ENCODE results near the gene TBRG4.

Gene TBRG4

GRCh38 chr7:45092100-45092930, 19.2 kb downstream of the TBRG4 start:
- no peak for DNase-seq (ENCODE audit: extremely low read depth in 1 of 2, low read depth in 1 of 2)

DNA sequence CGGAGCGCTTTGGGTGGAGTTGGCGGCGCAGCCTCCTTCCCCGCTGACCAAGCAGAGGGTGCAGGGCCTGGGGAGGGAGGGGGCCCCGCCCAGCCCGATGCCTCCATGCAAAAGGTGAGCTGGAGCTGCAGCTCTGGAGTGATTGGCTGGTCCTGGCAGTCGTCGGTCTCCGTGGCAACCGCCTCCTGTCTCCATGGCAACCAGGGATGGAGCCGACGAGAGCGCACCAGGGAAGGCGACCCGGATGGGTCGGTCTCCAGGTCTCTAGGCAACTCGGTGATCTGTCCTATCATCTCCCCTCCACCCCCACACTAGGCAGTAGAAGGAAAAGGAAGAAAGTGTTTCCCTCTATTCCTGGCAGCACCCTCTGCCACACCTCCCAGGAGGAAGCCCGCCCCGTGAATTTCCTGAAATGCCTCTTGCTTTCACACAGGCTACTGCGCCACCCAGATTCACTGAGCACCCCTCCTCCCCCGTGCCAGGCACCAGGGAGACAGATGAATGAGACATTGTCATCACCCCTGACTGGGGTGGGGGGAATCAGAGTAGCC, 22.1 kb downstream of the TBRG4 start:
- DNase-seq (ENCODE audit: extremely low read depth in 1 of 2, low read depth in 1 of 2) = peak; percentile 33 to 65

- no peak for DNase-seq (ENCODE audit: extremely low read depth in 1 of 2, low read depth in 1 of 2)
Observed at GRCh38 chr7:45088821-45089340, 22.6 kb downstream of the TBRG4 start, which contains the start of gene NACAD. Gene NACAD, minus strand, starts transcription at chr7:45088969. Its CDS starts 75 bp downstream, at chr7:45088894.

GRCh38 chr7:45088146-45088701, 23.3 kb downstream of the TBRG4 start:
- DNase-seq (ENCODE audit: extremely low read depth in 1 of 2, low read depth in 1 of 2) = no peak

GRCh38 chr7:45087301-45088145, 24.0 kb downstream of the TBRG4 start:
- DNase-seq (ENCODE audit: extremely low read depth in 1 of 2, low read depth in 1 of 2) = no peak

DNA sequence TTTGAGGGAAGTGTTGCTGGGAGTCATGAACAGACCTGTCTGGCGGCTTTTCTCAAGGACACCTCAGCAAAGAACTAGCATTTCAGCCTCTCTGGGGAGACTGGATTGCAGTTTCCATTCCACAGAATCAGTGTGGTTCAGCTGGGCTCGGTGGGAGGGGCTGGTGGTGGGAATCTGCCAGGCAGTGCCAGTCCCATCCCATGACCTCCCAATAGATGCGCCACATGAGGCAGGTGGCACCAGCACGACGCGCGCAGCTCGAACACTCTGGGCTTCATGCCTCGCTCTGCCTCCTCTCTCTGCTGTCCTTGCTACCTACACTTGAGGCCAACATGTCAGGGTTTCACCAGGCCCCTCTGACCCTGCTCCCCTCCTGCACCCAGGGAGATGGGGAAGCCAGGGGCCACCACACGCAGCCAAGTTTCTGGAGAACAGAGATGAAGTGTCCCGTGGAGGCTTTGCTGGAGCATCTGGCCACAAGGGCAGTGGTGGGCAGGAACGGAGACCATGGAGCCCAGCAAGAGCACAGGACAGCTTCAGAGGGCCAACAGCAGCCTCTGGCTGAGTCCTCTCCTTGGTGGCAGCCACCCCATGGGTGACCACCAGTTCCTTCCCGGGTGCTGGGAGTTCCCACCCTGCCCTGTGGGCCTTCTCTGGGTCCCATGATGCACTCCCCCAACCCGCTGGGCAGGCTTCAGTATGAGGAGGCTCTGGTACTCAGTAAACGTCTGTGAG, 25.0 kb downstream of the TBRG4 start:
- no peak for DNase-seq (ENCODE audit: extremely low read depth in 1 of 2, low read depth in 1 of 2)

GRCh38 chr7:45085619-45086200, 25.8 kb downstream of the TBRG4 start:
- DNase-seq (ENCODE audit: extremely low read depth in 1 of 2, low read depth in 1 of 2) = no peak

DNA sequence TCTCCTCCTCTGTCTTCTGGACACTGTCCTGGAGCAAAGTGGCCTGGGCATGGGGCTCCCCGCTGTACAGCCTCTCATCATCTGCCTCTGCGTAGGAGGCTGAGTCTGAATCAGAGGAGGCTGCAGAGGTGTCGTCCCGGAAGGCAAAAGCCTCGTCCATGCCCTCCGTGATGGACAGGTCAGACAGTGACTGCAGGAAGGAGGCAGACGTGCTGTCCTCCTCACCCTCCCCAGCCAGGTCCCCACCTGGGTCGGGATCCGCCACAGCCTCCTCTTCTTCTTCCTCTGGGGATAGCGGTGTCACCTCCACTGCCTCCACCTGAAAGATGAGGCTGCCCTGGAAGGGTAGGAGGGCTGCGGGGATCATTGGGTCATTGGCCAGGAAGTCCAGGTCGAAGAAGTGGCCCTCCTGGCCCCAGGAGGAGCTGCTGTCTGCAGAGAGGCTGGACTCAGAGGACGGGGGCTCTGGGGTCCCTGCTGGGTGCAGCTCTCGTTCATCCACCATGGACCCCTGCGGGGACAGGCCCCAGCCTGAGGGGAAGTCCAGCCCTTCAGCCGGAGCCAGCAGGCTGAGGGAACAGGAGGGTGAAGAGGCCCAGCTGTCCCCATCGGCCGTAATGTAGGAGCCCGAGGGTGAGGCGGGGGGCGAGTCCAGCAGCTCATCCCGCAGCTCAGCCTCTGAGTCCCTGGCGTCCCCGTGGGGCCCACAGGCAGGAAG, 26.4 kb downstream of the TBRG4 start:
- DNase-seq (ENCODE audit: extremely low read depth in 1 of 2, low read depth in 1 of 2) = no peak

DNA sequence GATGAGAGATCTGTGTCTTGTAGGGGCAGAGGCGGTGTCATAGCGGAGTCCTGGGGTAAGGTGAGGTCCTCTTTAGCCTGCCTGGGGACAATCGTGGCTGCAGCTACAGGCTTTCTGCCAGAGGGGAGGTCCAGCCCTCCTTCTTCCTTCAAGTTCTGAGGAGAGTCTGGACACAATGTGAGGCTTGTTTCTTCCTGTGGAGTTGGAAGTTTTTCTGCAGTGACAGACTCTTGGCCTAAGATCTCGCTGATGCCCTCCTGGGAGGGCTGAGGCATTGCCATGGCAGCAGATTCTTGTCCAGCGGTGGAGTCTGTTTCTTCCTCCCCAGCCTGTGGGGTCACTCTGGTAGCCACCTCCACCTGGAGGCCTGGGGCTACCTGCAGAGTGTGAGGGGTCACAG, 27.2 kb downstream of the TBRG4 start:
- DNase-seq (ENCODE audit: extremely low read depth in 1 of 2, low read depth in 1 of 2) = no peak

- DNase-seq (ENCODE audit: extremely low read depth in 1 of 2, low read depth in 1 of 2) = no peak
Observed at GRCh38 chr7:45082831-45083331, 28.6 kb downstream of the TBRG4 start.

DNA sequence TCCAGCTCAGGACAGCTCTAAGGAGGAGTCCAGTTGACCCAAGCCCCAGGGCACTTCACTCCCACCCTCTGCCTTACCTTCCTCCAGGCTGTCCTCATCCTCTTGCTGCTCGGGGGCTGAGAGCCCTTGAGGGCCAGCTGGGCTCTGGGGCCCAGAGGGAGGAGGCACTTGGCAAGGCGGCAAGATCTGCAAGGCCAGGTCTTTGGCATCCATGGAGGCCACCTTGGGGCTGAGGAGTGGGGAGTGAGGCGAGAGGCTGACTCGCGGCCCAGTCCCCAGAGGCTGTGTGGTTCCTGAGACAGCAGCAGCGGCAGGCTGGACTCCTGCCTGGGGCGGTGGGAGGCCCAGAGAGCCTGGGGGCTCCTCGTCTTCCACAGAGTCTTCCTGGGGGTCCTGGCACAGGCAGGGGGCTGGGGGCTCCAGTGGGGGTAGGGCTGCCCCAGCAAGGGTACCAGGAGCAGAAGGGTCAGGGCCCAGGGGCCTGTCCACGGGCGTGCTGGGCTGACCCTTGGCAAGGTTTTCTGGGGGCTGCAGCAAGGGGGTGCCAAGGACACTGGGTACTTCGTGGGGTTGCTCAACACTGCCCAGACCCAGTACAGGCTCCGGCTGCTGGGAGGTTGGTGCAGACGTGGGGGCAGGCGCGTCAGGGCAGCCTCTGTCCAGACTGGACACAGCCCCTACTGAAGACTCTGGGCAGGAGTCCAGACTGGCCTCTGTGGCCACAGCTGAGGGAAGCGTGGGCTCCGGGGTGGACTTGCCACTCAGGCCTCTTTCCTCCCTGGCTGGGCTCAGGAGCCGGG, 29.3 kb downstream of the TBRG4 start:
- no peak for DNase-seq (ENCODE audit: extremely low read depth in 1 of 2, low read depth in 1 of 2)

DNA sequence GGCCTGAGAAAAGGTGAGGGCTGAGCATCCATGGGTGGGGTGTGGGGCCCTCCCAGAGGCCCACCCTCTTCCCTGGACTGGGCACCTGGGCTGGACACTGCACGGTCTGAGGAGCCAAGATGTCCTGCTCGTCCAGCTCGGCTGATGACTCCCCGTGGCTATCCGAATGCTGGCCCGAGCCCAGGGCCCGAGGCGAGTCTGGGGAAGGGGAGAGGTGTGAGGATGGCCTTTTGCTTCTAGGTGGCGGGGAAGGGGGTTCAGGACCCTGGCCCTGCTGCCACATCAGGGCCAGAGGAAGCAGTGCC, 29.9 kb downstream of the TBRG4 start:
- DNase-seq (ENCODE audit: extremely low read depth in 1 of 2, low read depth in 1 of 2) = no peak

DNA sequence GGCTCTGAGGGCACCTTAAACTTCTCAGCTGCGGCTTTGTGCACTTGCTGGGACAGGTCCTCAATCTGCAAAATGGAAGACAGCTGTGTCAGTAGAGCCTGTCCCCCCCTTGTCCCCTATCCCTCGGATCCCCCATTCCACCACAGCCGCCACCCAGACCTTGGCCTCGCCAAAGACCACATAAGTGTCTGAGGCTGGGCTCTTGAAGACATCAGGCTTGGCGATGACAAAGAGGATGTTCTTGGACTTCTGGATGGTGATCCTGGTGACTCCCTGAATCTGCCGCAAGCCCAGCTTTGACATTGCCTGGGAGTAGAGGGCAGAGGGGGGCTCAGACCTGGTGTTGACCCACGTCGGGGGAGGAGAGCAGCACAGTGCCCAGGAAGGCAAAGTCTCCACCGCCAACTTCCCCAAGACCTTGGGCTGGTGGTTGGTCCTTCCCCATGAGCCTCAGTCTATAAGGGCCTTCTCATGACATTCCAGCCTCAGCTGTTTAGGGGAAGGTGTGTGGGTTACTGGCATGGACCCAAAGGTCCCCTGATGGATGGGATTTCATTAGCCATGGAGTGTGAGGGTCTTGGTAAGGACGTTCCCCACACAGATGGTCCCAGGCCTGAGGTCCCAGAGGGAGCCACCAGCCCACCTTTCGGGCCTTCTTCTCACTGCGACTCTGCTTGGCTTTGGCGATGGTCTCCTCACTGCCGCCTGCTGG, 30.4 kb downstream of the TBRG4 start:
- DNase-seq (ENCODE audit: extremely low read depth in 1 of 2, low read depth in 1 of 2) = no peak

DNA sequence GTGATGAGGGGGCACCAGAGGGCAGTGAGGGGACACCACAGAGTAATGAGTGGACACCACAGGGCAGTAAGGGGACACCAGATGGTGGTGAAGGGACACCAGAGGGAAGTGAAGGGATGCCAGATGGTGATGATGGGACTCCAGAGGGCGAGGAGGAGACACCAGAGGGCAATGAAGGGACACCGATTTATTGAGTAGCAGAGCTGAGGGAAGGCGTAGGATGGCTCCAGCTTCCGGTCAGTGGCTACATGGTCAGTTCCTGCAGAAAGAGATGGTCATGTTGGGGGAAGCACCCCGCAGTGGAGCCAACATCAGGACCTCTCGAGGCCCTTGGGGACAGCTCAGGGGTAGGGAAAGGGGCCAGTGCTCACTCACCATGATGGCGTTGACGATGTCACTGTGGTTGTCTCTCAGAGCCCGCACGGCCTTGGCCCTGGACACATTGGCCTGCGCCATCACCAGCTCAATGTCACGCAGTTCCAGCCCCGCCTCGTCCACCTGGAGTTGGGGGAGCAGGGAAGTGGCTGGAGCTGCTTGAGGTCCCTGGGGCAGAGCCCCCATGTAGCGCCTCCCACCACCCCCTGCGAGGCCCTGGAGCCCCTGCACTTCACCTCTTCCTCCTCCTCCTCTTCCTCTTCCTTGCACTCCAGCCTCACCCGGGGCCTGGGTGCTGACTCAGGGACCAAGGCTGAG, 31.1 kb downstream of the TBRG4 start:
- no peak for DNase-seq (ENCODE audit: extremely low read depth in 1 of 2, low read depth in 1 of 2)

GRCh38 chr7:45078125-45078681, 33.3 kb downstream of the TBRG4 start:
- no peak for DNase-seq (ENCODE audit: extremely low read depth in 1 of 2, low read depth in 1 of 2)

DNA sequence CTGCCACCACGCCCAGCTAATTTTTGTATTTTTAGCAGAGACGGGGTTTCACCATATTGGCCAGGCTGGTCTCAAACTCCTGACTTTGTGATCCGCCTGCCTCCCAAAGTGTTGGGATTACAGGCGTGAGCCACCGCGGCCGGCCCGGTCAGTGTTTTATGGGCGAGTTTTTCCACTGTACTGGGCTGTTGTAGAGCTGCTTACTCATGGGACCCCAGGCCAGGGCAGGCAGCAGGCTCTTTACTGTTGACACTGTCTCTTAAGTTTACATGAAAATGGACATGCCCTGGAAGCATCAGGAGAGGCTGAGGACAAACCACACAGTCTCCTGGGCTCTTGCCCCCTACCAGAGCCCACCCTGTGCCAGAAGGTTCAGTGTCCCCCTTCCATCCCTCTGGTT, 33.9 kb downstream of the TBRG4 start:
- no peak for DNase-seq (ENCODE audit: extremely low read depth in 1 of 2, low read depth in 1 of 2)

GRCh38 chr7:45076946-45077345, 34.6 kb downstream of the TBRG4 start:
- DNase-seq (ENCODE audit: extremely low read depth in 1 of 2, low read depth in 1 of 2) = no peak

All from stimulated activated CD8-positive, alpha-beta memory T cell treated with anti-CD3 and anti-CD28 coated beads, Interleukin-7, amount 100 ng/mL, for 48 hours (primary cell).